NCI-H82 (cell line): ENCODE data around the gene TTC9C.
"Not testable (repeated sequence)": the region's sequence is repeated elsewhere in the genome, so short reads cannot be mapped to it uniquely, and the experiment has no call there.

Experiments used
- DNase-seq: peaks from one replicate; lab custom pipeline; 2025; lab: John Stamatoyannopoulos, UW

Gene TTC9C

GRCh38 chr11:62709247-62710000, 18.9 kb upstream of the TTC9C start:
- DNase-seq, result peak; percentile 99

- peak; percentile 51 for DNase-seq
These were observed 18.3 kb upstream of the TTC9C start for GRCh38 chr11:62710001-62710345.

- DNase-seq, result no peak
These were observed 15.9 kb upstream of the TTC9C start for GRCh38 chr11:62712276-62712812.

GRCh38 chr11:62712861-62713260, 15.4 kb upstream of the TTC9C start:
- DNase-seq, result no peak

- no peak for DNase-seq
These were observed 14.9 kb upstream of the TTC9C start for GRCh38 chr11:62713343-62713742.

- DNase-seq, result no peak
These were observed 12.8 kb upstream of the TTC9C start for GRCh38 chr11:62715150-62716130.

DNA sequence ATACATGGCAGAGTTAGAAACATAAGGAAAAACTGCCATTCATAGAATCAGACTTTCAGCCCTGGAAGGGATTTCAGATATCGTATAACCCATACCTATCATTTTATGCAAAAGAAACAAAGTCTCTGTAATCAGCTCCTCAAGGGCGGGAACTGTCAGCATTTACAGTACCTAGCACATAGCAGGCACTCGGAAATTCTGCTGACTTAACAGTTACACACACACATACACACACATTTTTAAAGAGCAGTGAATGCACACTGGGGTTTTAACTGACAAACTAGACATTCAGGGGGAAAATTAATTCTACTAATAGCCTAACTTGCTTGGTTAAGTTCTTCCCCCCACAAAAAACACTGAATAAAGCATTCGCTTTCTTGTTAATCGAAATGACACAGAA, 12.1 kb upstream of the TTC9C start:
- no peak for DNase-seq

GRCh38 chr11:62716816-62717215, 11.5 kb upstream of the TTC9C start:
- no peak for DNase-seq

DNA sequence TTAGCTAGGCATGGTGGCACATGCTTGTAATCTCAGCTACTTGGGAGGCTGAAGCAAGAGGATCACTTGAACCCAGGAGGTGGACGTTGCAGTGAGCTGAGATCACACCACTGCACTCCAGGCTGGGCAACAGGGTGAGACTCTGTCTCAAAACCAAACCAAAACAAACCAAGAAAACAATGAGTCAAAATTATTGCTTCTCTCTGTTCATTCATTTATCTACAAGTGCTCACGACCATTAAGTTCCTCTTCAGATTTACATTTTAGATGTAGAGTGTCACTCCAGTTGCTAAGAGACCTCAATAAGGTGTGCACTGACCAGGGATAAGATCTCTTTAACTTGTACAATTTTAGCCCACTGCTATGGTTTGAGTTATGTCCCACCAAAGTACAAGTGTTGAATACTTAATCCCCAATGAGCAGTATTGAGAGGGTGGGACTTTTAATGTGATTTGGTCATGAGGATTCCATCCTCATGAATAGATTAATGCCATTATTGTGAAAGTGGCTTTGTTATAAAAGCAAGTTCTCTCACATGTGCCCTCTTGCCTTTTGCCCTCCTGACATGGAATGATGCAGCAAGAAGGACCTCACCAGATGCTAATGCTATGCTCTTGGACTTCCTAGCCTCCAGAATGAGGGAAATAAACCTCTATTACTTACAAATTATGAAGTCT, 8.8 kb upstream of the TTC9C start:
- no peak for DNase-seq

DNA sequence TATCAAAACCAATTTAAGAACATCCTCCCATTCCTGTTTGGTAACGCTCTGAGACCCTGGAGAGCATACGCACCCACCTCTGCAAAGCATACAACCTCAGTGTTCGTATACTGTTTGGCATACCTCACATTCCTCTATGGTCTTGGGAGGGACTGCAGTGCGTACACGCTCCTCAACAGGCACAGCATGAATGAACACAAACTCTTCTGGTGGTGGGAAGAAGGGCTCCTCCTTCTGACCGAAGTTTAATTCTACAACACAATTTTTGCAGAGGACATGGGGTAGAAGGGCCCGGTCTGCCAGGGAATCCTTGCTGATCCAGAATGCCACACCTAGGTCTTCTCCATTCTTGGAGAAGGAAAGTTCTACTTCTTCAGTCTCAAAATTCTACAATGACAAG, 6.3 kb upstream of the TTC9C start:
- no peak for DNase-seq

DNA sequence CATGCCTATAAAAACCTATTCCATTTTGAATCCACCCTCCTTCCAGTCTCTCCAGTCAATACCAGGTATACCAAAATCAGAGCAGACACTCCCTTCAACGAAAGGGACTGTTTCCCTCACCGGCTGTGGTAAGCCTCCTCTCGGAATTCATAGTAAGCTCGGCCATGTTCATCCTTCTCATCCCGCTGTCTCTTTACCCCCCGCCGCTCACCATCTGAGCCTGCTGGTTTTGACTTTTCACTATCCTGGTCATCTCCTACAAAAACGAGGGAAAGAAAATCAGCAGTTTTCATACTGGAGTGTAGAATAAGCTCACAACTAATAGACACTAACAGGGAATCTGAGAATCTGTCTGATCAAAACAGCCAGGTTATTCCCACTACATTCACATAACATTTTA, 4.1 kb upstream of the TTC9C start:
- DNase-seq, result no peak

DNA sequence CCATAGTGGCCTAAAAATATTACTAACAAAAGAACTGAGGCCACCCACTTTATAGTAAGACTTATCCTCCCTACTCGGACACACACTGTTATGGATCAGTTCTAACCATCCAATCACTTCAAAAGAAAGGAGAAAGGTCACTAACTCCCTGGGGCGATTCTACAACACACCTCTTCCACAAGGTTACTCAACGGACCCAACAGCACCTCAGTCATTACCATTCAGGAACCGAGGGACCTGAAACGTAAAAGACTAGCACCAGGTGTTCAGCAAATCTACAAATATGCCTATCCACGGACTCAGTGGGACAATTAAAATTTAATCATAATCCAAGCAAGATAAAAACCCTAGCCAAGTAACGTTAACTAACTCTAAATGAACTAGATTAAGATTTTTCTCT, 2.6 kb upstream of the TTC9C start:
- no peak for DNase-seq

DNA sequence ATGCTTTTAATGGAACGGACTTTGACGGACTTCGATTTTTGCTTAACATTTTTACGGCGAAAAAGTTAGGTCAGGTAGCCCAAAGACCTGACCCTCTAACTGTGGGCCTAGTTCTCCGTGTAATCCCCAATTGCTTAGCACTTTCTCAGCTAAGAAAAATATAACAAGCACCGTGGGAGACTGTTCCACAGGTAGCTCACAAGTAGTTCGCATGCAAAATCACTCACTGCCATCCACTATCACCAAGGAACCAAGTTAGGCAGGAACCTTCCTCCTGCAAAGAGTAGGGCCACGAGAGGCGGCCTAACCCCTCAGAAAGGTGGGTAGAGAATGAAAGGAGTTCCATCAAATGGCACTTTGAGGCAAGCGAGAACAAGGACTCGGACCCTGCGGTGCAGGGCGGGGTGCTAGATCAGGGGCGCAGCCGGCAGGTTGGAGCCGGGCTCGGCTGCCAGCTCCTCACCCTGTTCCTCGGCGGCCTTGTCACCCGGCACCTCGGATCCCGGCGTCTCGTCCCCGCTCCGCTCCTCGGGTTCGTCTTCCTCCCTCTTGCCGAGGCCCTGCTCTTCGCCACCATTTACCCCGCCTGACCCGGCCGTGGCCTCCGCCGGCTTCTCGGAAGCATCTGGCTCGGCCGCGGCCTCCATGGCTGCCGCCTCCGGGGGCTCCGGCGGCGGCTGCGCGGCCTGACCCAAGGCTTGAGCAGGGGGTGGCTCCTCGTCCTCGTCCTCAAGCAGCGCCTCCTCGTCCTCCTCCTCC, 2.0 kb upstream of the TTC9C start:
- no peak for DNase-seq

DNA sequence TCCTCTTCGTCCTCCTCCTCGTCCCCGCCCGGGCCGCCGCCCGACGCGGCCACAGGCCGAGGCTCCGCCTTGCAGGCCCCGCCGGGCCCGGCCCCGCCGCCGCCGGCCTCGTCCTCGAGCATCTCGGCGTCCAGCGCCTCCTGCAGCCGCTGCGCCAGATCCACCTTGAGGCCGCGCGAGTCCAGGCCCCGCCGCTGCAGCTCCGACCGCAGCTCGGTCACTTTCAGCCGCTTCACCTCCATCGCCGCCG, 1.4 kb upstream of the TTC9C start:
- no peak for DNase-seq

GRCh38 chr11:62727165-62727871, 968 bp upstream of the TTC9C start, which contains the start of gene HNRNPUL2:
HNRNPUL2 (minus strand) TSS chr11:62727457; CDS start chr11:62727156, 301 bp downstream.
- DNase-seq, result peak; percentile 98

DNA sequence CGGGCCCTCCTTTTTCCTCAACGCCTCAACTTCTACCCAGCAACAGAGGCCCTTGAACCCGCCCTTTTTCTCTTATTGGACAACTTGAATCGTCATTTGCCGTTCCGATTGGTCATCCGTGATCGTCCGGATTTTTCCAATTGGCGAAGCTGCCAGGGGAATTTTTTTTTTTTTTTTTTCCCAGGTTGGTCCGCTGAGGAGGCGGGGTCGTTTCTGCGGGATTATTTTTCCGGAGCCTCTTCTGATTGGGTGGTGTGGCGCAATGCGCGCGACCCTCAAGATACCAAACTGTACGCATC, 465 bp upstream of the TTC9C start:
- peak; percentile 98 for DNase-seq

DNA sequence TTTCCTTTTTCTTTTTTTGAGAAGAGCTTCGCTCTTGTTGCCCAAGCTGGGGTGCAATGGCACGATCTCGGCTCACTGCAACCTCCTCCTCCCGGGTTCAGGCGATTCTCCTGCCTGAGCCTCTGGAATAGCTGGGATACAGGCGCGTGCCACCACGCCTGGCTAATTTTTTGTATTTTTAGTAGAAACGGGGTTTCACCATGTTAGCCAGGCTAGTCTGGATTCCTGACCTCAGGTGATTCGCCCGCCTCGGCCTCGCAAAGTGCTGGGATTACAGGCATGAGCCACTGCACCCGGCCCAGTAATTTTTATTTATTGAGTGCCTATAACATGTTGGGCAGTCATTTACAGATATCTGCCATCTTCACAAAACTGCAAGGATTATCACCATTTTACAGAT, 1.8 kb downstream of the TTC9C start:
- DNase-seq, result not testable (repeated sequence)

GRCh38 chr11:62732830-62733229, 4.5 kb downstream of the TTC9C start:
- DNase-seq, result peak; percentile 26

- DNase-seq, result no peak
These were observed 8.9 kb downstream of the TTC9C start for GRCh38 chr11:62737196-62737595.

- no peak for DNase-seq
These were observed 19.3 kb downstream of the TTC9C start for GRCh38 chr11:62747475-62748160.

- not testable (repeated sequence) for DNase-seq
These were observed 21.6 kb downstream of the TTC9C start for GRCh38 chr11:62749931-62750330.
